ENCODE results near the gene C11orf65. TPM values are rescaled to one million over a fixed set of nuclear protein-coding genes. Genes with fewer than 3 reads are reported as not detected.
A peak's percentile ranks its signal among the peaks of the same experiment; 100 is the strongest.
"Not testable (repeated sequence)": the region's sequence is repeated elsewhere in the genome, so short reads cannot be mapped to it uniquely, and the experiment has no call there.

C11orf65 gene
- total and polyA plus RNA-seq, 7 donors = 0.14 to 1.1 (median 0.42) TPM; not detected in 2

DNA sequence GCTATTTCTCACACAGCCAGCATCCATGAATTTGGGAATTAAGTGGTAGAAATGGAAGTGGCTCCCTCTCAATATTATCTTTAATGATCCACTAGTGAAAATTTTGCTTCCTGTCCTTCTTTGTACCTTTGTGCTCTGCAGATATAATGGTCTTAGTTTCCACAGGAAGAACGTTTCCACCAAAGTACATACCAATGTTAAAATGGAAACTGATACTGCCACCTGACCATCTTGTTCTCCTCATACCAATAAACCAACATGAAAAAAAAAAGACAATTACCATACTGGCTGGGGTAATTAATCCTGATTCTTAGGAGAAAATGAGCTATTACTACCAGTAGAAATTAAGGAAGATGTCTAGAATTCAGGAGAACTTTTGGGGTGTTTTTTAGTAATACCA is 32.3 kb downstream of the C11orf65 start:
- Histone ChIP-seq H3K9me3 (no peaks in the 10 kb centered on the region), H3K4me1 (no peaks in the 10 kb centered on the region), H3K27ac (no peak overlapping the region), H3K27me3 (no peaks in the 10 kb centered on the region), H3K36me3 (no peaks in the 10 kb centered on the region), H3K4me3 (no peak overlapping the region)
- TF ChIP-seq POLR2A (IDR thresholded peaks at IDR 0.05) (no peak), EP300 (IDR thresholded peaks at IDR 0.05) (no peak), POLR2AphosphoS5 (IDR thresholded peaks at IDR 0.05) (no peak)
- TF ChIP-seq, protein P1, sequence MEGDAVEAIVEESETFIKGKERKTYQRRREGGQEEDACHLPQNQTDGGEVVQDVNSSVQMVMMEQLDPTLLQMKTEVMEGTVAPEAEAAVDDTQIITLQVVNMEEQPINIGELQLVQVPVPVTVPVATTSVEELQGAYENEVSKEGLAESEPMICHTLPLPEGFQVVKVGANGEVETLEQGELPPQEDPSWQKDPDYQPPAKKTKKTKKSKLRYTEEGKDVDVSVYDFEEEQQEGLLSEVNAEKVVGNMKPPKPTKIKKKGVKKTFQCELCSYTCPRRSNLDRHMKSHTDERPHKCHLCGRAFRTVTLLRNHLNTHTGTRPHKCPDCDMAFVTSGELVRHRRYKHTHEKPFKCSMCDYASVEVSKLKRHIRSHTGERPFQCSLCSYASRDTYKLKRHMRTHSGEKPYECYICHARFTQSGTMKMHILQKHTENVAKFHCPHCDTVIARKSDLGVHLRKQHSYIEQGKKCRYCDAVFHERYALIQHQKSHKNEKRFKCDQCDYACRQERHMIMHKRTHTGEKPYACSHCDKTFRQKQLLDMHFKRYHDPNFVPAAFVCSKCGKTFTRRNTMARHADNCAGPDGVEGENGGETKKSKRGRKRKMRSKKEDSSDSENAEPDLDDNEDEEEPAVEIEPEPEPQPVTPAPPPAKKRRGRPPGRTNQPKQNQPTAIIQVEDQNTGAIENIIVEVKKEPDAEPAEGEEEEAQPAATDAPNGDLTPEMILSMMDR (IDR thresholded peaks at IDR 0.05) = no peak
- WGBS, 2 donors = 78% methylated on average over 1 of the region's 1 CpG
- intact Hi-C loops (cut with DNase I) = no loop called here
- no peak for DNase-seq

DNA sequence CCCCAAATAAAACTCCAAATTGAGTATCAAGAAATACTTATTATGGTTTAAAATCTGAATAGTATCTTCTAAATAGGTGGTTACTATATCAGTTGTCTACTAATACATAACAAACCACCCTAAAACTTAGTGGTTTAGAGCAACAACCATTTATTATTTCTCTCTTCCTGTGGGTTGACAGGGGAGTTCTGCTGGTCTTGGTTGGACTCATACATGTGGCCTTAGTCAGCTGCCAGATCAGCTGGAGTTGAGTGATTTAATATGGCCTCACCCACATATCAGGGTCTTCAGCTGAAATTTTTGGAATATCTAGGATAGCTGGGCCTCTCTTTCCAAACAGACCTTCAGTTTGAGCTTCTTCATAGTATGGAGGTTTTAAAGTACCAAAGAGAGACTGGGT is 34.5 kb downstream of the C11orf65 start:
- Histone ChIP-seq H3K4me3 (no peak overlapping the region), H3K36me3 (no peaks in the 10 kb centered on the region), H3K9me3 (no peaks in the 10 kb centered on the region), H3K27ac (no peak overlapping the region), H3K27me3 (no peaks in the 10 kb centered on the region), H3K4me1 (no peaks in the 10 kb centered on the region)
- no peak for DNase-seq
- intact Hi-C loops (cut with DNase I) = no loop called here
- no peak for TF ChIP-seq EP300 (IDR thresholded peaks at IDR 0.05)
- TF ChIP-seq POLR2A (IDR thresholded peaks at IDR 0.05) = no peak
- TF ChIP-seq, protein P1 (IDR thresholded peaks at IDR 0.05) = no peak
- no peak for TF ChIP-seq POLR2AphosphoS5 (IDR thresholded peaks at IDR 0.05)

DNA sequence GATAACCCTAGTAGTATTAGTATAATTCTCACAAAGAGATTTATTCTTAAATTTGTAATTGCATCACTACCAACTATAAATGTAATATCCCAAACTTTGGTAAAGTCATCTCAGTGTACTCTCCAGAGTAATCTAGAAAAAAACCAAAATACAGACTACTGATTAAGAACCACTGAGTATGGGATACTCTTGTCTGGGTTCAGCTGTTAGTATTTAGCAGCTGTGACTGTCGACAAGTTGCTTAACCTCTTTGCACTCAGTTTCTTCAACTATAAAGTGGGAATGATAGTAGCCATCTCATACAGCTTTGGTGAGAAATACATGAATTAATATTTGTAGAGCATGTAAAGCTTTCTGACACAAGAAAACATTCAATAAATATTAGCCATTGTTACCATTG is 35.3 kb downstream of the C11orf65 start:
- H3K27me3 ChIP-seq = no peaks in the 10 kb centered on the region
- TF ChIP-seq, protein P1 (IDR thresholded peaks at IDR 0.05) = no peak
- TF ChIP-seq POLR2AphosphoS5 (IDR thresholded peaks at IDR 0.05) (no peak), EP300 (IDR thresholded peaks at IDR 0.05) (no peak)
- no peak overlapping the region for H3K27ac ChIP-seq
- intact Hi-C loops (cut with DNase I) = no loop called here
- no peaks in the 10 kb centered on the region for H3K36me3 ChIP-seq
- H3K4me1 ChIP-seq = no peaks in the 10 kb centered on the region
- WGBS, 2 donors = 92 to 96% methylated on average over 1 of the region's 1 CpG
- H3K4me3 ChIP-seq = no peak overlapping the region
- no peak for DNase-seq
- no peaks in the 10 kb centered on the region for H3K9me3 ChIP-seq

DNA sequence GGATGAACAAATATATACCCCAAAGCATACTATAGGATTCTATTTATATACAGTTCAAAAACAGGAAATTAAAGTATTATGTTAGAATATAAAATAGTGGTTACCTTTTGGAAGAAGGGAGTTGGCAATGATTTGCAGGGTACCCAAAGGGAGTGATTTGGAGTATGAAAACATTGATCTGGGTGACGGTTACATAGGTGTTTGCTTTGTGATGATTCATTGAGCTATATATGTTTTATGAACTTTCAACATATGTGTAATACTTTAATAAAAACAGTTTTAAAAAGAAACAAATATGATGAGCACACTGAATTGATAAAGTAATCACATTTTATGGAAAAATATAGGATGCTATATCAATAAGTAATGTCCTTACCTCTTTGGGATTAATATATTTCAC is 36.0 kb downstream of the C11orf65 start:
- Histone ChIP-seq H3K36me3 (no peaks in the 10 kb centered on the region), H3K4me3 (no peak overlapping the region), H3K4me1 (no peaks in the 10 kb centered on the region), H3K9me3 (no peaks in the 10 kb centered on the region), H3K27me3 (no peaks in the 10 kb centered on the region), H3K27ac (no peak overlapping the region)
- DNase-seq = no peak
- intact Hi-C loops (cut with DNase I) = no loop called here
- 26 to 81% methylated on average over 1 of the region's 1 CpG for WGBS, 2 donors
- TF ChIP-seq EP300 (IDR thresholded peaks at IDR 0.05) = no peak
- TF ChIP-seq, protein P1 (IDR thresholded peaks at IDR 0.05) = no peak
- no peak for TF ChIP-seq POLR2AphosphoS5 (IDR thresholded peaks at IDR 0.05)

DNA sequence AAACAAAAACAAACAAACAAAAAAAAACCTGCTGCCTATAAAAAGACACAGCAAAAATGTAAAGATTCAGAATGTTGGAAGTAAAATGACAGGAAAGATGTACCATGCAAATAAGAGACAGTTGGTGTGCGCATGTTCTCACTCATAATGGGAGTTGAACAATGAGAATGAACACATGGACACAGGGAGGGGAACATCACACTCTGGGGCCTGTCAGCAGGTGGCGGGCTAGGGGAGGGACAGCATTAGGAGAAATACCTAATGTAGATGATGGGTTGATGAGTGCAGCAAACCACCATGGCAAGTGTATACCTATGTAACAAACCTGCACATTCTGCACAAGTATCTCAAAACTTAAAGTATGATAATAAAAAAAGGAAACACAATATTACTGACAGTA is 49.8 kb downstream of the C11orf65 start:
- not testable (repeated sequence) for H3K36me3 ChIP-seq, H3K27me3 ChIP-seq, DNase-seq, H3K27ac ChIP-seq, H3K9me3 ChIP-seq, H3K4me3 ChIP-seq, H3K4me1 ChIP-seq
- TF ChIP-seq, protein P1 (IDR thresholded peaks at IDR 0.05) = peak in 1 of 4 experiments; percentile 21
- intact Hi-C loops (cut with DNase I) = loop anchor here (2.0 kb wide), 1 partner anchor 231 kb away; no protein-coding TSS in a partner anchor
- WGBS, 2 donors = 63 to 79% methylated on average over 2 of the region's 2 CpGs

Data from sigmoid colon (tissue), 7 donors.